HL-60/S4 treated with retinoic acid at 250 ng/mL for 4 days and 3 days (cell line): ENCODE measurements around the gene GATB.

ENCODE experiments used
- in situ Hi-C: fragments of 300-500 bp; cut with MboI; formaldehyde crosslinking; loops from 2 replicates; pipeline ENCODE4 v1.7.0; 2022; ENCODE audit warnings: low sequenced_read_pairs

GATB gene

GRCh38 chr4:151760712-151761661 lies at the start of gene GATB:
TSS of gene GATB (minus strand) at chr4:151761007. CDS start at chr4:151760982, 25 bp downstream.
- in situ Hi-C loops: no loop called here

DNA sequence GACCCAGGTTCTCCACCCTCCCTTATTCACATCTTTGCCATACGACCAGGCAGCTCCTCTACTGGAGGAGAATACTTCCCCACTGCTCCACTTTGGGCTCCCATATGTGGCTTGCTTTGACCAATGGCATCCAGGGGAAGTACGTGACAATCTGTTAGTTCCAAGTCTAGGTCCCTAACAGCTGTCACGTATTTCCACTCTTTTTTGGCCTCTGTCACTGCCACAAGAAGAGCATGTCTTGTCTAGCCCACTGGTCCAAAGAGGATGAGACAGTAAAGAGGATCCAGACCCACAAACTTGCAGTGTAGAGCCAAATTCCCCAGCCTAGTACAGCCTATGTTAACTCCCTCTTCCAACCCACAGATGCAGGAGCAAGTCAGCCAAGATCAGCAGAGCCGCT lies 49.7 kb upstream of the GATB start:
- in situ Hi-C loops: no loop called here

DNA sequence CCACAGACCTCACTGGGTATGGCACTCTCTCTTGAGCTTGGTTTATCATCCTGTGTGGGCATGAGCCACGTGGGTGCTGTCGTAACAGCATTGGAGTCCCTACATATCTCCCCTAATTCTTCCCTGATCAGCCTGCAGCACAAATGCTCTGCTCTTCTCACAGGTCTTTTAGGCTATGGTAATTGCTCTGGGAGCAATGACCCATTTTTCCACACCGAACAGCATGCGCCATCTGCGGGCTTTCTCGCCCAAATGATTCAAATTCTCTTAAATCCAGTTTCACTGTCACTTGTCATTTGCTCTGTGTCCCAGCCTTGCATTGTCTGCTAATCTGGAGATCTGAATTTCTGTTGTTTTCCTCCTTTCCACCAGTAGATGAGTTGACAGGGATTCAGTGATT lies 48.9 kb upstream of the GATB start:
- in situ Hi-C loops: no loop called here

- in situ Hi-C loops: no loop called here
Measured at GRCh38 chr4:151808542-151808941, 47.7 kb upstream of the GATB start.

DNA sequence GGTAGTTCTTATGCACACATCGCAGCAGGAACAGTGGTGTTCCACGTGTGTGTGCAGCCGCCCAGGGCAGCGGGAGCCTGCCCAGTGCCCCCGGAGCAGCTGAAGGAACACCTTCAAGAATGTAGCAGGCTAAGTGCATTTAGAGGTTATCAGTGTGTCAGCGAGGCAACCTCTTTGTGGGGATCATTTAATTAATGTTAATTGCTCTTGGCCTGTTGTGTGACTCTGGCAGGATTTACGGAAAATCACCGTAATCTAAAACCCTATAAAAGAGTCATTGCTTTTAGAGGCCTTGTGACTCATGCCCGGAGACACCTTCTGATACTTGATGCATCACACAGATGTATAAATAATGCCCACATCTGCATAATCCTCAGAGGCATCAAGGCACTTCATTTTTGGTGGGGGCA lies 47.3 kb upstream of the GATB start:
- in situ Hi-C loops: no loop called here

DNA sequence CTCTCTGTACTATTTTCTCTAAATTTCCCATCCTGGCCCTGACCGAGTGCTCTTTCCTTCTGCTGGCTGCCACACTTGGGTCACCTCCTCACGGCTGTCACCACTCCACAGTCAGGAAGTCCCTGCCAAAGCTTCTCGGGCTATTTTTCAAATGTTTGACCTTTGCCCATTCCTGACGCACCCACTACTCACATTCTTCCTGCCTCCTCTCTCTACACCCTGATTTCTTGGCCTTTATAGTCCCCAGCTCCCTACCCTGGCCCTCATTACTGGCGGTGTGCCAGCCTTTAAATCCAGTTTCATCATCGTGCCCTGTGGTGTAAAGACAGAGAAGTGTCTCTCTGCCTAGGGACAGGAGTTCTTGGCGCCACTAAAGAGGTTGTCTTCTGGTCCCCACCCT lies 46.4 kb upstream of the GATB start:
- in situ Hi-C loops: no loop called here

DNA sequence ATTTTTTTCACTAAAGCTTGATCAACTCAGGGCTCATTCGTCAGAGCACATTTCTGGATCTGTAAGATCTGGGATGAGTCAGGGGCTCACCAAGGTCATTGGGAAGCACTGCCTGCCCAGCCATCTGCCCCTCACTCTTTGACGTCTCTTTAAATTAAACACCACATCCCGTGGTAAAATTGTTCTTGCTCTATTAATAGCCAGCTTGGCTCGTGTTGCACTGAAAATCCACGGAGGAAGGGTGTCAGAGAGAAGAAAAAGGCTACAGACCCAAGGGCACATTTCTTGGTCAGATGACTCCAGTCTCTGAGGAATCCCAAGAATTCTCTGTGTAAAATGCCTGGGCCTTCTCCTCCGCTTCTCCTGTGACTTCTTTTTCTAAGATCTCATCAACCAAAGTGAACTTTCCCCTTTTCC lies 45.7 kb upstream of the GATB start:
- in situ Hi-C loops: no loop called here

DNA sequence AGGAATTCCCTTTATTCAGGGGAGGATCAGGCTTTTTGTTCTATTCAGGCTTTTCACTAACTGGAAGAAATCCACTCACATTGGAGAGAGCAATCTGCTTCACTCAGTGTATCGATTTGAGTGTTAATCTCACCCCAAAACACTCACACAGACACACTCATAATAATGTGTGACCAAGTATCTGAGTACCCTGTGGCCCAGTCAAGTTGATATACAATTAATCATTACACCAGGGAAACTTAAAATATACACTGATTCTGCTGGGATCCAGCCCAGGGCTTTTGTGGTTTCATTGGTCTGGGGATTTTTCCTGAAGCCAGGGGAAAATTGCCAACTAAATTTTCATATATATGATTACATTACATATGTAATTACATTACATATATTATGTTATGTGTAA lies 44.0 kb upstream of the GATB start:
- in situ Hi-C loops: no loop called here

DNA sequence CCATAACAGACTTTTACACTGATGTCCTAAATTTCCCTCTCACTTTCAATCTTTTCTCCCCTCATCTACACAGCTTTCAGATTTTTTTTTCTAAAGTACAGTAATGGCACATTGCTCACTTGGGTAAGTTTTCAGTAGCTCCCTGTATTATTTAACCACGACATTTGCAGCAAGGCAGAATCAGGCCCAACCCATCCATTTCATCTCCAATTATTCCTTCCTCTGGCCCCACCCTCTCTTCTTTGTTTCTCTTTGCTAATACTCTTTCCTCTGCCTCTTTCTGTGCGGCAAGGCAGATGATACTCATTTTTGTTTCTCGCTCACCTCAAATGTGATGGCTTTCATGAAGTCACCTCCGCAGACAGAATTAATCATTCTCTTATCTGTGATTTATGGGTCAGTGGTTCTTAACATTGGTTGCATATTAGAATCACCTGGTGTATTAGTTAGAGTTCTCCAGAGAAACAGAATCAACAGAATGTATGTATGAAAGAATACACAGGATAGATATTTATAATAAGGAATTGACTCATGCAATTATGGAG lies 43.4 kb upstream of the GATB start:
- in situ Hi-C loops: no loop called here

DNA sequence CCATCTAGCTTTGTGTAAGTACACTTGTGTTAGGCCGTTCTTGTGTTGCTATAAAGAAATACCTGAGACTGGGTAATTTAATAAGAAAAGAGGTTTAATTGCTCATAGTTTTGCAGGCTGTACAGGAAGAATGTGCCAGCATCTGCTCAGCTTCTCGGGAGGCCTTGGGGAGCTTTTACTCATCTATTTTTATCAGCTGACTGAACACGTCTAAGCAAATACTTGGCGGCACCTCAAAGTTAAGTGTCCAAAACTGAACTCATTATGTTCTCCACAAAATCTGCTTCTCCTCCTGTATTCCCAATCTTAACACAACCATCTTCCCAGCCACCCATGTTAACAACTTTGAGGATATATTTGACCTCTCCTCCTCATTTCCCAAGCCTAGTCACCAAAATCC lies 42.4 kb upstream of the GATB start:
- in situ Hi-C loops: no loop called here

DNA sequence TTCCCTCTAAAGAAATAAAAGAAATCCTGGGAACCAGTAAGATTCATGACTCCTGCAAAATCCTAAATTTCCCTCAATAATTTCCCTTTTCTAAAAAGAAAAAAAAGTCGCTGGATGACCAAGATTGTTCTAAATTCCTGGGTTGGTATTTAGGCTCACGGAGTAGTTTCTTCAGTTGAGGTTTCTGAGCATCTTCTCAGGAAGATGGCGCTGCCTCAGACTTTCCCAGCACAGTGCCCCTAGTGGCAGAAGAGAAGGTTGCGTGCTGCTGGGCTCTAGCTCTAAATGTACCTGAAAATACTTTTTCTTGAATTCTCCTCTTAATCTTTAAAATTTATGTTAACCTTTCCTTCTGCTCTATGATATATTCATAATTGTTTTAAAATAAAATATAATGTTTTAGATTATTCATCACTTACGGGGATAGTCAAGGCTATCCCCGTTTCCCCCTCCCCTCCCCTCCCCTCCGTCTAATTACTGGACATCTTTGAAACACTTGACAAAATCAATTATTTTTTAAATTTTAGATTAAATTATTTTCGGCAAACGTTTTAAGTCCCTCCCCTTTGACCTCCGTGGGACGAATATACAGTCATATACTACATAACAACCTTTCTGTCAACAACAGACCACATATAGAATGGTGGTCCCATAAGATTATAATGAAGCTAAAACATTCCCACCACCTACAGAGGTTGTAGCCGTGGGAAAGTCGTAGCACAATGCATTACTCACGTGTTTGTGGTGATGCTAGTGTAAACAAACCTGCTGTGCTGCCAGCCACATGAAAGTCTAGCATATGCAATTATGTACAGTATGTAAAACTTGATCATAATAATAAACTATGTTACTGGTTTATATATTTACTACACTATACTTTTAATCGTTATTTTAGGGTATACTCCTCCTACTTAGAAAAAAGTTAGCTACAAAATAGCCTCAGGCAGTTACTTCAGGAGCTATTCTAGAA lies 41.0 kb upstream of the GATB start:
- in situ Hi-C loops: no loop called here

DNA sequence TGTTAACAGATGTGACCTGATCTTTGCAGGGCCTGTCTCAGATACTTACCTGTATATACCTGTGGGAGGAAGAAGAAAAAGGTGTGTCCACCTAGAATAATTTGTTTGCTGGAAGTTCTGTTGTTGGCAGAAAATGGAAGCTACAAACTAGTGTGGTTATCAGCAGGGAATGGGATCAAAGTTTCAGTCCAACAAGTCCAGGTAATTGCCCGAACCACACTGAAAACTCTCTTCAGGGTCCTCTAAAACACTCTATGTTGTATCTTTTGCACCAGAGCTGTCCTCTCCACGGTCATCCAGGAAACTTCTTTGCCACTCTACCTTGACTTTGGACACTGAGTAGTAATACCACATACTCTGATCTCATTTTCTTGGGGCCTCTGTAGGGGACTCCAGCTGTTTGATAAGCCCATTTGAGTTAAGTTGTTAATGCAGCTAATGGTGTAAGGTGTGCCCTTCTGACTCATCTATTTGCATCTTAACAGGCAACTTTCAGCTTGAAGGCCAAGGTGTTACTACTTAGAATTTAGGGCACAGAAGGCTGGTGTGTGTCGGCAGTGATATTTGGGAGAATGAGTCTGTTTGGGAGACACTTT lies 38.7 kb upstream of the GATB start:
- in situ Hi-C loops: no loop called here

DNA sequence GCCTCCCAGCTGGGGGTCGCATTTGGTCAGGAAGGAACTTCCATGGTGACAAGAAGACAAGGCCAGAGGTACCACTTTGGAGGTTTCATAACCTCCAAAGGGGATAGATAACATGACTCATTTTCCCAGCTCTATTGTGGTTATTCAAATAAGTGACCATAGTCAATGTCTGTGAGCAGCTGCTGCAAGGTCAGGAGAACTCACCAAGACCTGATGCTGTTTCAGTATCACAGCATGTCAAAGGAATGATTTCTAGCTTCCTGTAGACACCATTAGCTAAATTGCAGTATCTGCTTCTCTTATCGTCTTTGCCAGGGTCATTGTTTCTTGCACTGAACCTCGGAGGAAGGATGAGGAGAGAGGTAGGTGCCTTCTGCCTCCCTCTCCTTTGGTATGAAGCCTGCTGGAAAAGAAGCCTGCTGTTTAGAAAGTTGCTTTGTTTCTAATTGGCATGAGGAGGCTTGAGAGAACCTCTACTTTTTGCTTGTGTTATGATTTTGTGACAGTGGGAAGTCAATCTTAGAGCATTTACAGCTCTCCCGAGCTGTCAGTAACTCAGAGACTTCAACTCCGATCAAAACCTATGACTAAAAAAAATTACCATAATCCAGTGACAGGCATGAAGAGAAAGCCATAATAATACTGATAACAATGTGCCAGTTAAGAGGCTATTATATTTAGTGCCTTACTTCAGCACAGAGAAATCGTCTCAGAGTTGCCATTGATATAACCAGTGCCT lies 38.0 kb upstream of the GATB start:
- in situ Hi-C loops: no loop called here

- in situ Hi-C loops: no loop called here
Measured at GRCh38 chr4:151797853-151798252, 37.0 kb upstream of the GATB start.

DNA sequence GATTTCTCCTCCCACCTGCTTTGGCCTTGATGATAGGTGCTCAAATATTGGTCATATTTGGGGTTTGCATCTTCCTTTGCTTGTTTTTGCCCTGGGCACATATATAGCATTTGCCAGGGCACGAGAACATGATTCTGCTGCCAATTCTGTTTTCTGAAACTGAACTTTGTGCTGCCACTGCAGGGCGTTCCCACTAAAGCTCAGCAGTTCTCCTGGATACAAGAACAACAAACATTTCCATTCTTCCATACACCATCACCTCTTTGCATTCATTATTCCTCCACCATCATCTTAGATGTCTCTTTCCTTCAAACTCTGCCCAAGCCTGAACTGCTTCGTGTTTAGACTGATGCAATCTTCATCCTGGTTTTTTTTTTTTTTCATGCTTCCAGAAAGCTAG lies 36.3 kb upstream of the GATB start:
- in situ Hi-C loops: no loop called here

GRCh38 chr4:151796106-151796505 lies 35.3 kb upstream of the GATB start:
- in situ Hi-C loops: no loop called here

DNA sequence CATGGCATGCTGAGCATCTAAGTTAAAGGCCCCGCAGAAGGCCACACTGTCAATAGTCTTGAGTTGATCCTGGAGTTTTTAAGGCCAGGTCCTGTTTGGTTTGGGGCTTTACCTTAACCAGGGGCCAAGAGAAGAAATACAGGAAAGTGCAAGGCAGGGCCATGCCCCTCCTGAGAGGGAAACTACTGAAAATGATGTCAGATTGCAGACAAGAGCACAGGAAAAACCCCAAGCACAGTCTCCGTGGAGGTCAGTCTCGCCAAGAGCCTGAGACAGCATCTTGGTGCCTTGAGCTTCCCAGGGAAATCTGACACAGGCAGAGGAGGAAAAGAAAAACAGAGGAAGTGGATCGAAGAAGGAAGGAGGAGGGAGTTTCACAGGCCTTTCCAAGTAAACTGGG lies 32.2 kb upstream of the GATB start:
- in situ Hi-C loops: no loop called here

- in situ Hi-C loops: no loop called here
Measured at GRCh38 chr4:151792530-151792929, 31.7 kb upstream of the GATB start.

DNA sequence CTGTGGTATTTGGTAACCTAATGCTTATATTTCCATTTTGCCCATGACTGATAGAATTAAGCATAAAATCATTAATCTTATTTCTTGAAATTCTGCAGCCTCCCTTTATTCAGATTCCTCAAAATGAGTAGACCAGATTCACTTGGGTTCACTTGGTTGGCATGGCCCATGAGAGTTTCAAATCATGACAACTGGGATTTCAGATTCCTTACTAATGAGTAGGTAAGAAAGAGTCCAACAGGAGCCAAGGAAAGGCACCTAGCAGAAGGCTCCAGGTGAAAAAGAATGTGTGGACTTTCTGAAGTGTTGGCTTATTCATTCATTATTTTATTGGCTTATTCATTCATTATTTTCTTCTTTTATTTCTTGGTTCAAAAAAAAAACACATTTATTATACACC lies 27.2 kb upstream of the GATB start:
- in situ Hi-C loops: no loop called here

GRCh38 chr4:151786158-151786495 lies 25.3 kb upstream of the GATB start:
- in situ Hi-C loops: no loop called here
